NT2/D1 (cell line): ENCODE data around the gene CNBD2.

Experiments
- DNase-seq: peaks from one replicate; pipeline ENCODE4 v3.0.0-alpha.2; 2011; ENCODE audit warnings: low read depth, low spot score
- H3K27me3 ChIP-seq: 2 replicates; pipeline ENCODE4 v1.6.0; 2011; ENCODE audit warnings: mild to moderate bottlenecking; ENCODE audit not compliant: insufficient read length, insufficient read depth
- H3K36me3 ChIP-seq: 2 replicates; pipeline ENCODE4 v1.6.1; 2011; ENCODE audit warnings: mild to moderate bottlenecking, low read length, mixed read lengths; ENCODE audit not compliant: insufficient read depth, insufficient read length
- H3K4me1 ChIP-seq: 2 replicates; pipeline ENCODE4 v1.5.1; 2011; ENCODE audit not compliant: insufficient read depth, insufficient read length
- H3K4me3 ChIP-seq: 2 replicates; pipeline ENCODE4 v1.5.1; 2011; ENCODE audit warnings: low read depth; ENCODE audit not compliant: insufficient read length
- H3K9ac ChIP-seq: 2 replicates; pipeline ENCODE4 v1.6.0; 2011; ENCODE audit warnings: low read depth; ENCODE audit not compliant: insufficient read length
- H3K9me3 ChIP-seq: 2 replicates; pipeline ENCODE4 v1.5.1; 2011; ENCODE audit warnings: mild to moderate bottlenecking, low read length; ENCODE audit not compliant: insufficient read depth
- SUZ12 ChIP-seq: IDR thresholded peaks from 2 replicates; pipeline ENCODE4 v1.6.1; 2011; ENCODE audit not compliant: insufficient read length, insufficient read depth; ENCODE audit errors: extremely low read depth
- YY1 ChIP-seq: IDR thresholded peaks from 2 replicates; pipeline ENCODE4 v1.6.1; 2011; ENCODE audit not compliant: insufficient read length, insufficient read depth
- ZNF274 ChIP-seq: IDR thresholded peaks from 2 replicates; pipeline ENCODE4 v1.6.1; 2011; ENCODE audit warnings: mild to moderate bottlenecking, low read depth, low read length

The CNBD2 gene

DNA sequence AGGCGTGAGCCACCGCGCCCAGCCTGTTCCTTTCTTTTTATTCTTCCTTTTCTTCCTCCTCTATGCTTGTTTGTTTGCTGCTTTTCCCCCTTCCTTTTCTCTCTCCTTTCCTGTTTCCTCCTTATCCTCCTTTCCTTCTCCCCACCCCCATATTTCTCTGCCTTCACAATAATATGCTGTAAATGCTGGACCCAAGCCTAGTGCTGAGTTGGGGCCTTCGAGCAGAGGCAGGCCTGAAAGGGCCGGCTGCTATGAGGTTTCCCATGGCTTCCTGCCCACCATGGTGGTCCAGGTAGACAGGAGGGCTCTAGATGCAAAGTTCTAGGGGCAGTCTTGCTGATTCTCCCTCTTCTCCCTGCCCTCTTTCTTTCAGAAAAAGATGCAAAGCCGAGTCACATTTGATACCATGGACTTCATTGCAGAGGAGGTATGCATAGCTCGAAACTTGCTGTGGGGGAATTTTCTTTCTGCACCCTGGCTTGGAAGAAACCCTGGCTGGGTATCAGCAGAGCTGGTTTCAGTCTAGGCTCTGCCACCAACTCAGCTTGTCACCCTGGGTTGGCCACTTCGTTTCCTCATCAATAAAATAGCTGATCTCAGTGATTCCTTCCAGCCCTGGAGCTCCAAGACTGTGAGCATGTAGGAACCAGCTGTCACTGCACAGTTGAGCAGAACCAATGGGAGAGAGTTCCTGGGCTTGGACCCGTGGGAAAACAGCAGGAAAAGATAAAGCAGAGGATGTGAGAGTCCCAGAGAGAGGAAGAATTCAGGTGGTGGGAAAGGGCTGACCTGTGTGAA is 7.4 kb downstream of the CNBD2 start:
- Histone ChIP-seq H3K27me3 (no peaks in the 10 kb centered on the region), H3K9me3 (peaks cover 8% of the 10 kb centered on the region), H3K4me3 (no peak overlapping the region), H3K36me3 (no peaks in the 10 kb centered on the region), H3K4me1 (peaks cover 5% of the 10 kb centered on the region), H3K9ac (no peak overlapping the region)
- no peak for TF ChIP-seq YY1
- TF ChIP-seq ZNF274, result no peak
- TF ChIP-seq SUZ12, result no peak
- DNase-seq, result no peak

GRCh38 chr20:35978041-35978513 is 9.7 kb downstream of the CNBD2 start:
- Histone ChIP-seq H3K27me3 (no peaks in the 10 kb centered on the region), H3K9ac (no peak overlapping the region), H3K9me3 (no peaks in the 10 kb centered on the region), H3K36me3 (no peaks in the 10 kb centered on the region), H3K4me1 (peaks cover 5% of the 10 kb centered on the region), H3K4me3 (no peak overlapping the region)
- no peak for TF ChIP-seq YY1
- TF ChIP-seq ZNF274, result no peak
- no peak for TF ChIP-seq SUZ12
- no peak for DNase-seq

GRCh38 chr20:35979544-35979943 is 11.2 kb downstream of the CNBD2 start:
- Histone ChIP-seq H3K27me3 (no peaks in the 10 kb centered on the region), H3K4me3 (no peak overlapping the region), H3K9ac (no peak overlapping the region), H3K36me3 (no peaks in the 10 kb centered on the region), H3K4me1 (peaks cover 9% of the 10 kb centered on the region), H3K9me3 (no peaks in the 10 kb centered on the region)
- TF ChIP-seq ZNF274, result no peak
- no peak for TF ChIP-seq SUZ12
- no peak for TF ChIP-seq YY1
- DNase-seq, result no peak

GRCh38 chr20:35981969-35982368 is 13.6 kb downstream of the CNBD2 start:
- TF ChIP-seq SUZ12 (no peak), ZNF274 (no peak), YY1 (no peak)
- Histone ChIP-seq H3K36me3 (no peaks in the 10 kb centered on the region), H3K4me1 (peaks cover 3% of the 10 kb centered on the region), H3K4me3 (no peak overlapping the region), H3K9me3 (no peaks in the 10 kb centered on the region), H3K27me3 (no peaks in the 10 kb centered on the region), H3K9ac (no peak overlapping the region)
- no peak for DNase-seq

- Histone ChIP-seq H3K4me1 (peaks cover 3% of the 10 kb centered on the region), H3K36me3 (no peaks in the 10 kb centered on the region), H3K27me3 (no peaks in the 10 kb centered on the region), H3K9ac (no peak overlapping the region), H3K4me3 (no peak overlapping the region), H3K9me3 (no peaks in the 10 kb centered on the region)
- no peak for TF ChIP-seq SUZ12
- TF ChIP-seq YY1, result no peak
- no peak for TF ChIP-seq ZNF274
- DNase-seq, result no peak
Observed at GRCh38 chr20:35984382-35984781, 16.0 kb downstream of the CNBD2 start.

- Histone ChIP-seq H3K4me3 (no peak overlapping the region), H3K9me3 (no peaks in the 10 kb centered on the region), H3K4me1 (peaks cover 3% of the 10 kb centered on the region), H3K36me3 (no peaks in the 10 kb centered on the region), H3K9ac (no peak overlapping the region), H3K27me3 (no peaks in the 10 kb centered on the region)
- no peak for DNase-seq
- TF ChIP-seq YY1 (no peak), SUZ12 (no peak), ZNF274 (no peak)
Observed at GRCh38 chr20:35985806-35986205, 17.4 kb downstream of the CNBD2 start.

- Histone ChIP-seq H3K4me1 (peaks cover under 1% of the 10 kb centered on the region), H3K27me3 (no peaks in the 10 kb centered on the region), H3K4me3 (no peak overlapping the region), H3K36me3 (no peaks in the 10 kb centered on the region), H3K9ac (no peak overlapping the region), H3K9me3 (no peaks in the 10 kb centered on the region)
- DNase-seq, result no peak
- TF ChIP-seq SUZ12 (no peak), YY1 (no peak), ZNF274 (no peak)
Observed at GRCh38 chr20:35988910-35989463, 20.6 kb downstream of the CNBD2 start.
